ENCODE data around the gene MED15. TPM values are rescaled to one million over a fixed set of nuclear protein-coding genes. Genes with fewer than 3 reads are reported as not detected.

The MED15 gene
- total RNA-seq, 1 donor from 2014 or later = 11.4 TPM

- Histone ChIP-seq H3K9me3 (ENCODE audit: low read depth) (no peaks in the 10 kb centered on the region), H2AFZ (replicated peaks) (no peak overlapping the region), H3K27ac (no peak overlapping the region), H3K9ac (no peak overlapping the region), H3K4me1 (peaks cover 7% of the 10 kb centered on the region), H3F3A (ENCODE audit: low read depth) (no peaks in the 10 kb centered on the region), H3K27me3 (peaks cover 16% of the 10 kb centered on the region), H3K36me3 (no peaks in the 10 kb centered on the region), H3K4me3 (no peak overlapping the region), H4K20me1 (ENCODE audit: low read depth) (peaks cover 60% of the 10 kb centered on the region), H3K4me2 (no peak overlapping the region), H3K79me2 (ENCODE audit: low read depth) (peaks cover 28% of the 10 kb centered on the region)
- Mint-ChIP-seq H3K27me3 (ENCODE audit: insufficient read depth, low read depth) (peaks cover 2% of the 10 kb centered on the region), H3K4me1 (peaks cover 24% of the 10 kb centered on the region), H3K4me3 (no peak overlapping the region), H3K9me3 (no peaks in the 10 kb centered on the region), H3K36me3 (peaks cover 22% of the 10 kb centered on the region), H3K27ac (no peak overlapping the region)
- TF ChIP-seq CTCF (IDR thresholded peaks at IDR 0.05) (no peak), EZH2phosphoT487 (IDR thresholded peaks at IDR 0.05) (no peak), EZH2 (IDR thresholded peaks at IDR 0.05) (no peak)
- DNase-seq (ENCODE audit: low spot score) = no peak
Observed at GRCh38 chr22:20490183-20490940, 17.0 kb upstream of the MED15 start.

- H3K36me3 ChIP-seq = no peaks in the 10 kb centered on the region
- H2AFZ ChIP-seq (replicated peaks) = no peak overlapping the region
- TF ChIP-seq EZH2phosphoT487 (IDR thresholded peaks at IDR 0.05) (no peak), EZH2 (IDR thresholded peaks at IDR 0.05) (no peak), CTCF (IDR thresholded peaks at IDR 0.05) (no peak)
- H3K4me1 Mint-ChIP-seq = peaks cover 24% of the 10 kb centered on the region
- no peak overlapping the region for H3K27ac ChIP-seq
- H3K4me1 ChIP-seq = peaks cover 7% of the 10 kb centered on the region
- no peaks in the 10 kb centered on the region for H3K9me3 Mint-ChIP-seq
- H3K9ac ChIP-seq = no peak overlapping the region
- H3K4me3 Mint-ChIP-seq = no peak overlapping the region
- H4K20me1 ChIP-seq (ENCODE audit: low read depth) = peaks cover 60% of the 10 kb centered on the region
- peaks cover 28% of the 10 kb centered on the region for H3K79me2 ChIP-seq (ENCODE audit: low read depth)
- no peak overlapping the region for H3K4me3 ChIP-seq
- peaks cover 22% of the 10 kb centered on the region for H3K36me3 Mint-ChIP-seq
- no peaks in the 10 kb centered on the region for H3K9me3 ChIP-seq (ENCODE audit: low read depth)
- peaks cover 2% of the 10 kb centered on the region for H3K27me3 Mint-ChIP-seq (ENCODE audit: insufficient read depth, low read depth)
- DNase-seq (ENCODE audit: low spot score) = no peak
- H3F3A ChIP-seq (ENCODE audit: low read depth) = peaks cover 2% of the 10 kb centered on the region
- H3K4me2 ChIP-seq = no peak overlapping the region
- peaks cover 16% of the 10 kb centered on the region for H3K27me3 ChIP-seq
- no peak overlapping the region for H3K27ac Mint-ChIP-seq
Observed at GRCh38 chr22:20490941-20491307, 16.5 kb upstream of the MED15 start.

- Histone ChIP-seq H3K4me1 (peaks cover 7% of the 10 kb centered on the region), H3K4me3 (no peak overlapping the region), H3K79me2 (ENCODE audit: low read depth) (peaks cover 28% of the 10 kb centered on the region), H3F3A (ENCODE audit: low read depth) (peaks cover 6% of the 10 kb centered on the region), H2AFZ (replicated peaks) (no peak overlapping the region), H3K9me3 (ENCODE audit: low read depth) (no peaks in the 10 kb centered on the region), H3K27ac (no peak overlapping the region), H3K27me3 (peaks cover 16% of the 10 kb centered on the region), H3K36me3 (no peaks in the 10 kb centered on the region), H3K4me2 (no peak overlapping the region), H4K20me1 (ENCODE audit: low read depth) (peaks cover 60% of the 10 kb centered on the region), H3K9ac (no peak overlapping the region)
- H3K4me3 Mint-ChIP-seq = no peak overlapping the region
- TF ChIP-seq EZH2phosphoT487 (IDR thresholded peaks at IDR 0.05) (no peak), EZH2 (IDR thresholded peaks at IDR 0.05) (no peak), CTCF (IDR thresholded peaks at IDR 0.05) (no peak)
- H3K27ac Mint-ChIP-seq = no peak overlapping the region
- peaks cover 19% of the 10 kb centered on the region for H3K36me3 Mint-ChIP-seq
- no peak for DNase-seq (ENCODE audit: low spot score)
- peaks cover 21% of the 10 kb centered on the region for H3K4me1 Mint-ChIP-seq
- peaks cover 2% of the 10 kb centered on the region for H3K27me3 Mint-ChIP-seq (ENCODE audit: insufficient read depth, low read depth)
- H3K9me3 Mint-ChIP-seq = no peaks in the 10 kb centered on the region
Observed at GRCh38 chr22:20491346-20491745, 16.1 kb upstream of the MED15 start.

Measured in neural progenitor cell (in vitro differentiated cells).